Osteoblast (primary cell): ENCODE measurements around the gene SPOP. TPM values are rescaled to one million over a fixed set of nuclear protein-coding genes. Genes with fewer than 3 reads are reported as not detected.
A peak's percentile ranks its signal among the peaks of the same experiment; 100 is the strongest.

Experiments
- DNase-seq: peaks from one replicate; pipeline ENCODE4 v3.0.0; 2011; ENCODE audit warnings: low spot score, mixed read lengths; ENCODE audit not compliant: insufficient read length; ENCODE audit errors: missing footprints
- H2AFZ ChIP-seq: 2 replicates; pipeline ENCODE4 v1.6.0; 2011; ENCODE audit warnings: mild to moderate bottlenecking, low read length
- H3K27ac ChIP-seq: 2 replicates; pipeline ENCODE4 v1.5.1; 2011; ENCODE audit warnings: mild to moderate bottlenecking, low read depth, low read length, moderate library complexity
- H3K27me3 ChIP-seq: 2 replicates; pipeline ENCODE4 v1.6.0; 2012; ENCODE audit warnings: mild to moderate bottlenecking, control low read depth, inconsistent platforms, low read length, moderate library complexity; ENCODE audit not compliant: insufficient read depth
- H3K36me3 ChIP-seq: 2 replicates; pipeline ENCODE4 v1.5.1; 2011; ENCODE audit warnings: mild to moderate bottlenecking, low read length, control low read depth, moderate library complexity; ENCODE audit not compliant: insufficient read depth
- H3K4me1 ChIP-seq: 2 replicates; pipeline ENCODE4 v1.5.1; 2011; ENCODE audit warnings: mild to moderate bottlenecking, low read length, control low read depth, moderate library complexity; ENCODE audit not compliant: insufficient read depth
- H3K4me2 ChIP-seq: 2 replicates; pipeline ENCODE4 v1.6.0; 2011; ENCODE audit warnings: mild to moderate bottlenecking, low read length; ENCODE audit not compliant: insufficient read depth
- H3K4me3 ChIP-seq: fragments of 200-600 bp; sonication (generic); 3 replicates; pipeline ENCODE4 v1.5.1; 2012; ENCODE audit warnings: mild to moderate bottlenecking, low read length, inconsistent platforms; ENCODE audit not compliant: insufficient read depth
- H3K79me2 ChIP-seq: 2 replicates; pipeline ENCODE4 v1.6.0; 2012; ENCODE audit warnings: mild to moderate bottlenecking, low read length, control low read depth, inconsistent platforms; ENCODE audit not compliant: insufficient read depth
- H3K9me3 ChIP-seq: 2 replicates; pipeline ENCODE4 v1.5.1; 2011; ENCODE audit warnings: low read depth, low read length, control low read depth
- H4K20me1 ChIP-seq: 2 replicates; pipeline ENCODE4 v1.6.0; 2012; ENCODE audit warnings: mild to moderate bottlenecking, low read length, control low read depth; ENCODE audit not compliant: insufficient read depth
- CTCF ChIP-seq: IDR thresholded peaks from 2 replicates; pipeline ENCODE4 v1.5.1; 2011; ENCODE audit warnings: mild to moderate bottlenecking, low read depth, low read length, moderate library complexity; ENCODE audit errors: extremely low read depth
- total RNA-seq: library from RNA; depleted of rRNA; stranded (reverse); fragments of >200 nt; gene quantifications from 2 replicates; pipeline ENCODE4 v1.2.3, GENCODE V29; 2012

Gene SPOP
- total RNA-seq, 1 donor, result 55.7 TPM

- Histone ChIP-seq H3K79me2 (no peaks in the 10 kb centered on the region), H3K27ac (no peak overlapping the region), H3K36me3 (no peaks in the 10 kb centered on the region), H3K4me1 (peaks cover 13% of the 10 kb centered on the region), H3K4me3 (no peak overlapping the region), H3K9me3 (no peaks in the 10 kb centered on the region), H3K4me2 (no peak overlapping the region), H4K20me1 (no peaks in the 10 kb centered on the region), H3K27me3 (peaks cover 13% of the 10 kb centered on the region), H2AFZ (no peak overlapping the region)
- TF ChIP-seq CTCF, result no peak
- no peak for DNase-seq
Measured at GRCh38 chr17:49581648-49581998, 96.3 kb downstream of the SPOP start.

GRCh38 chr17:49580981-49581647 lies 96.8 kb downstream of the SPOP start:
- Histone ChIP-seq H3K36me3 (no peaks in the 10 kb centered on the region), H3K27ac (no peak overlapping the region), H4K20me1 (no peaks in the 10 kb centered on the region), H3K4me3 (no peak overlapping the region), H3K4me2 (no peak overlapping the region), H3K4me1 (peaks cover 13% of the 10 kb centered on the region), H3K79me2 (no peaks in the 10 kb centered on the region), H3K9me3 (no peaks in the 10 kb centered on the region), H3K27me3 (peaks cover 13% of the 10 kb centered on the region), H2AFZ (no peak overlapping the region)
- peak; percentile 69 for DNase-seq
- no peak for TF ChIP-seq CTCF

- Histone ChIP-seq H4K20me1 (no peaks in the 10 kb centered on the region), H3K4me3 (no peak overlapping the region), H3K27me3 (peaks cover 13% of the 10 kb centered on the region), H3K4me1 (peaks cover 13% of the 10 kb centered on the region), H3K36me3 (no peaks in the 10 kb centered on the region), H3K4me2 (no peak overlapping the region), H3K27ac (no peak overlapping the region), H2AFZ (no peak overlapping the region), H3K9me3 (no peaks in the 10 kb centered on the region), H3K79me2 (no peaks in the 10 kb centered on the region)
- TF ChIP-seq CTCF, result no peak
- peak; percentile 77 for DNase-seq
Measured at GRCh38 chr17:49580055-49580721, 97.7 kb downstream of the SPOP start.

GRCh38 chr17:49579522-49579921 lies 98.4 kb downstream of the SPOP start:
- Histone ChIP-seq H3K4me1 (peaks cover 13% of the 10 kb centered on the region), H3K27me3 (peaks cover 13% of the 10 kb centered on the region), H3K9me3 (no peaks in the 10 kb centered on the region), H3K79me2 (no peaks in the 10 kb centered on the region), H3K27ac (no peak overlapping the region), H2AFZ (no peak overlapping the region), H4K20me1 (no peaks in the 10 kb centered on the region), H3K4me3 (no peak overlapping the region), H3K4me2 (no peak overlapping the region), H3K36me3 (no peaks in the 10 kb centered on the region)
- peak; percentile 80 for DNase-seq
- TF ChIP-seq CTCF, result no peak
